ENCODE measurements around the gene GOLIM4.

DNA sequence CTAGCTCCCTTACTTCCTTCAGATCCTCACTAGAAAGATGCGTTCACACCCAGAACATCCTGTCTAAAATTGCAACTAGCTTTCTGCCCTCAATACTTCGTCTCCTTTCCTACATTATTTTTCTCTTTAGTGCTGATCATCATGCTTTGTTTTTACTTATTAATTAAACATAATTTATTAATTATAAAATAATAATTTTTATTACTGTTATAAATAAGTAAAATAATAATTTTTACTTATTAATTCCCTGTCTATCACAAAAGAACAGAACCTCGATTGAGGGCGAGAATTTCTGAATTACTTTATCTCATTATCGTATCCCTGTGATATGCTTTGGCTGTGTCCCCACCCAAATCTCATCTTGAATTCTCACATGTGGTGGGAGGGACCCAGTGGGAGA is 41.3 kb downstream of the GOLIM4 start:
- no peak for TF ChIP-seq GLIS3 (CRISPR knock-in tag; IDR thresholded peaks at IDR 0.05)
- TF ChIP-seq ISL1 (CRISPR knock-in tag; IDR thresholded peaks at IDR 0.05), result no peak
- TF ChIP-seq ZFP30 (CRISPR knock-in tag; IDR thresholded peaks at IDR 0.05), result no peak
- TF ChIP-seq, protein P1, sequence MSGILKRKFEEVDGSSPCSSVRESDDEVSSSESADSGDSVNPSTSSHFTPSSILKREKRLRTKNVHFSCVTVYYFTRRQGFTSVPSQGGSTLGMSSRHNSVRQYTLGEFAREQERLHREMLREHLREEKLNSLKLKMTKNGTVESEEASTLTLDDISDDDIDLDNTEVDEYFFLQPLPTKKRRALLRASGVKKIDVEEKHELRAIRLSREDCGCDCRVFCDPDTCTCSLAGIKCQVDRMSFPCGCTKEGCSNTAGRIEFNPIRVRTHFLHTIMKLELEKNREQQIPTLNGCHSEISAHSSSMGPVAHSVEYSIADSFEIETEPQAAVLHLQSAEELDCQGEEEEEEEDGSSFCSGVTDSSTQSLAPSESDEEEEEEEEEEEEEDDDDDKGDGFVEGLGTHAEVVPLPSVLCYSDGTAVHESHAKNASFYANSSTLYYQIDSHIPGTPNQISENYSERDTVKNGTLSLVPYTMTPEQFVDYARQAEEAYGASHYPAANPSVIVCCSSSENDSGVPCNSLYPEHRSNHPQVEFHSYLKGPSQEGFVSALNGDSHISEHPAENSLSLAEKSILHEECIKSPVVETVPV (CRISPR knock-in tag; IDR thresholded peaks at IDR 0.05), result no peak
- no peak for TF ChIP-seq ZC3H10 (CRISPR knock-in tag; IDR thresholded peaks at IDR 0.05)
- TF ChIP-seq TOX (CRISPR knock-in tag; IDR thresholded peaks at IDR 0.05; ENCODE audit: borderline replicate concordance), result no peak
- TF ChIP-seq ZNF8 (CRISPR knock-in tag; IDR thresholded peaks at IDR 0.05), result no peak

Measured in SK-N-SH treated with all-trans-retinoic acid at 6 μM for 48 hours (cell line).